GM23338 (cell line): ENCODE results near the gene ETFA.

Experiments used
- CTCF ChIP-seq, 2 experiments: fragments of 200-600 bp in 1 of 2; sonication (generic) in 1 of 2; conservative IDR thresholded peaks; 2 replicates each; pipeline versions ENCODE4 v1.5.1 to v1.6.1; 2016 to 2017; ENCODE audit warnings: antibody characterized with exemption in 2 of 2, low read depth in 2 of 2, mild to moderate bottlenecking in 2 of 2, moderate library complexity in 1 of 2
- EZH2phosphoT487 ChIP-seq: fragments of 200-600 bp; sonication (generic); IDR thresholded peaks from one replicate; pipeline ENCODE4 v1.8.1; 2018; ENCODE audit warnings: antibody characterized with exemption; ENCODE audit not compliant: unreplicated experiment
- JUNB ChIP-seq: IDR thresholded peaks from one replicate; pipeline ENCODE4 v1.6.1; 2016; ENCODE audit warnings: antibody characterized with exemption; ENCODE audit not compliant: unreplicated experiment
- NANOG ChIP-seq: IDR thresholded peaks from 2 replicates; pipeline ENCODE4 v1.6.1; 2016; ENCODE audit warnings: antibody characterized with exemption, borderline replicate concordance
- POLR2AphosphoS5 ChIP-seq: IDR thresholded peaks from 2 replicates; pipeline ENCODE4 v1.6.1; 2016; ENCODE audit warnings: antibody characterized with exemption, low read depth
- REST ChIP-seq: IDR thresholded peaks from one replicate; pipeline ENCODE4 v1.6.1; 2018; ENCODE audit warnings: antibody characterized with exemption; ENCODE audit not compliant: unreplicated experiment

GRCh38 chr15:76187163-76187562, 124.1 kb downstream of the ETFA start:
- TF ChIP-seq CTCF (conservative IDR thresholded peaks at IDR 0.05; ENCODE audit: low read depth in 2 of 2) (no peak), REST (no peak), EZH2phosphoT487 (no peak), POLR2AphosphoS5 (no peak), JUNB (no peak), NANOG (no peak)
